Hepatocyte (in vitro differentiated cells): ENCODE data around the gene AXIN1. TPM values are rescaled to one million over a fixed set of nuclear protein-coding genes. Genes with fewer than 3 reads are reported as not detected.

Source experiments
- DNase-seq: peaks from one replicate; pipeline ENCODE4 v3.0.0-alpha.2; 2016; ENCODE audit warnings: low spot score
- H2AFZ ChIP-seq: fragments of 200-600 bp; sonication (generic); 2 replicates; pipeline ENCODE4 v1.6.0; 2016; ENCODE audit warnings: antibody characterized with exemption, mild to moderate bottlenecking
- H3K27ac ChIP-seq: fragments of 200-600 bp; sonication (generic); 2 replicates; pipeline ENCODE4 v1.5.1; 2016; ENCODE audit warnings: mild to moderate bottlenecking
- H3K27me3 ChIP-seq: fragments of 200-600 bp; sonication (generic); 2 replicates; pipeline ENCODE4 v1.6.1; 2016
- H3K36me3 ChIP-seq: fragments of 200-600 bp; sonication (generic); replicated peaks from 2 replicates; pipeline ENCODE4 v1.5.1; 2016; ENCODE audit warnings: low read depth; ENCODE audit not compliant: insufficient read depth
- H3K4me1 ChIP-seq: fragments of 200-600 bp; sonication (generic); 2 replicates; pipeline ENCODE4 v1.5.1; 2016; ENCODE audit warnings: mild to moderate bottlenecking, moderate library complexity; ENCODE audit not compliant: insufficient read depth
- H3K4me2 ChIP-seq: fragments of 200-600 bp; sonication (generic); 2 replicates; pipeline ENCODE4 v1.6.0; 2016
- H3K4me3 ChIP-seq: fragments of 200-600 bp; sonication (generic); 2 replicates; pipeline ENCODE4 v1.5.1; 2016; ENCODE audit warnings: mild to moderate bottlenecking
- H3K79me2 ChIP-seq: fragments of 200-600 bp; sonication (generic); 2 replicates; pipeline ENCODE4 v1.6.0; 2017; ENCODE audit warnings: mild to moderate bottlenecking
- H3K9me2 ChIP-seq: fragments of 200-600 bp; sonication (generic); replicated peaks from 2 replicates; pipeline ENCODE4 v1.6.0; 2017; ENCODE audit warnings: mild to moderate bottlenecking; ENCODE audit not compliant: insufficient read depth
- H3K9me3 ChIP-seq: fragments of 200-600 bp; sonication (generic); 2 replicates; pipeline ENCODE4 v1.5.1; 2016; ENCODE audit warnings: low read depth, mild to moderate bottlenecking
- H4K20me1 ChIP-seq: fragments of 200-600 bp; sonication (generic); 2 replicates; pipeline ENCODE4 v1.6.0; 2016; ENCODE audit warnings: mild to moderate bottlenecking; ENCODE audit not compliant: insufficient read depth, poor library complexity, severe bottlenecking
- CTCF ChIP-seq: fragments of 200-600 bp; sonication (generic); IDR thresholded peaks from 2 replicates; pipeline ENCODE4 v1.5.1; 2016; ENCODE audit warnings: antibody characterized with exemption, mild to moderate bottlenecking; ENCODE audit not compliant: poor library complexity
- EZH2 ChIP-seq: fragments of 200-600 bp; sonication (generic); IDR thresholded peaks from 2 replicates; pipeline ENCODE4 v1.6.1; 2016; ENCODE audit warnings: antibody characterized with exemption, mild to moderate bottlenecking, borderline replicate concordance
- EZH2phosphoT487 ChIP-seq: fragments of 200-600 bp; sonication (generic); IDR thresholded peaks from one replicate; pipeline ENCODE4 v1.6.1; 2018; ENCODE audit warnings: antibody characterized with exemption, mild to moderate bottlenecking, low read depth, moderate library complexity; ENCODE audit not compliant: unreplicated experiment, severe bottlenecking
- WGBS: methylation state at CpG from one replicate; pipeline ENCODE4 v1.1.6; 2016; ENCODE audit warnings: low lambda C conversion rate; ENCODE audit errors: missing lambda C conversion rate; 5-methylcytosine and 5-hydroxymethylcytosine counted together
- polyA plus RNA-seq: library from polyadenylated mRNA; unstranded; fragments of >200 nt; fragmentation: Nextera tagmentation; extraction: Ambion mirVana; gene quantifications from 2 replicates; pipeline ENCODE4 v1.2.1, GENCODE V29; 2016
- total RNA-seq: library from RNA; depleted of rRNA; stranded (reverse); fragments of >200 nt; gene quantifications from 2 replicates; pipeline ENCODE4 v1.2.3, GENCODE V29; 2014

AXIN1 gene
- total and polyA plus RNA-seq, 2 experiments from 2014 or later = 16.1 to 27.2 TPM

- no peaks in the 10 kb centered on the region for H3K9me3 ChIP-seq
- H2AFZ ChIP-seq = no peak overlapping the region
- H3K4me1 ChIP-seq = peaks cover 6% of the 10 kb centered on the region
- no peak overlapping the region for H3K27ac ChIP-seq
- 97% methylated on average over 19 of the region's 48 CpGs for WGBS
- no peak for DNase-seq
- no peak for TF ChIP-seq EZH2phosphoT487
- H3K79me2 ChIP-seq = no peaks in the 10 kb centered on the region
- H4K20me1 ChIP-seq = no peaks in the 10 kb centered on the region
- H3K9me2 ChIP-seq = no peaks in the 10 kb centered on the region
- H3K36me3 ChIP-seq = no peaks in the 10 kb centered on the region
- H3K4me2 ChIP-seq = no peak overlapping the region
- H3K4me3 ChIP-seq = no peak overlapping the region
- peaks cover 17% of the 10 kb centered on the region for H3K27me3 ChIP-seq
Observed at GRCh38 chr16:285146-286055, 67.1 kb downstream of the AXIN1 start.

- Histone ChIP-seq H3K4me1 (peaks cover 6% of the 10 kb centered on the region), H3K79me2 (no peaks in the 10 kb centered on the region), H3K9me3 (no peaks in the 10 kb centered on the region), H3K27me3 (peaks cover 23% of the 10 kb centered on the region), H2AFZ (no peak overlapping the region), H3K4me2 (no peak overlapping the region), H3K36me3 (no peaks in the 10 kb centered on the region), H3K4me3 (no peak overlapping the region), H3K27ac (no peak overlapping the region), H3K9me2 (no peaks in the 10 kb centered on the region), H4K20me1 (no peaks in the 10 kb centered on the region)
- DNase-seq = no peak
- 97% methylated on average over 39 of the region's 52 CpGs for WGBS
- no peak for TF ChIP-seq EZH2
- TF ChIP-seq CTCF = no peak
- no peak for TF ChIP-seq EZH2phosphoT487
Observed at GRCh38 chr16:284204-285120, 68.1 kb downstream of the AXIN1 start.

- WGBS = 87% methylated on average over 24 of the region's 25 CpGs
- H3K9me3 ChIP-seq = no peaks in the 10 kb centered on the region
- no peaks in the 10 kb centered on the region for H4K20me1 ChIP-seq
- no peak for DNase-seq
- no peaks in the 10 kb centered on the region for H3K9me2 ChIP-seq
- TF ChIP-seq EZH2phosphoT487 = no peak
- TF ChIP-seq CTCF = no peak
- no peak for TF ChIP-seq EZH2
- peaks cover 6% of the 10 kb centered on the region for H3K4me1 ChIP-seq
- peaks cover 28% of the 10 kb centered on the region for H3K27me3 ChIP-seq
- H2AFZ ChIP-seq = no peak within 1 kb of the TSS
- no peaks in the 10 kb centered on the region for H3K36me3 ChIP-seq
- no peaks in the 10 kb centered on the region for H3K79me2 ChIP-seq
- H3K27ac ChIP-seq = no peak within 1 kb of the TSS
- H3K4me3 ChIP-seq = no peak within 1 kb of the TSS
- no peak within 1 kb of the TSS for H3K4me2 ChIP-seq
Observed at GRCh38 chr16:283033-283805, 69.3 kb downstream of the AXIN1 start, which contains the start of gene PDIA2. Gene PDIA2, plus strand, starts transcription at chr16:283164. Its CDS starts 6 bp downstream, at chr16:283170.
